HEK293 (cell line): Measurements from ENCODE around the gene DHDH.

Experiments
- FEZF1 ChIP-seq: fragments of 450-650 bp; formaldehyde crosslinking; IDR thresholded peaks from 2 replicates; pipeline ENCODE4 v1.5.1; 2016; ENCODE audit warnings: missing biosample characterization, missing genetic modification characterization
- GLI2 ChIP-seq: fragments of 450-650 bp; formaldehyde crosslinking; IDR thresholded peaks from 2 replicates; pipeline ENCODE4; 2017; ENCODE audit warnings: missing biosample characterization, missing genetic modification characterization, low read depth, borderline replicate concordance
- KLF17 ChIP-seq: fragments of 450-650 bp; formaldehyde crosslinking; IDR thresholded peaks from 2 replicates; pipeline ENCODE4 v1.5.1; 2016; ENCODE audit warnings: missing biosample characterization, missing genetic modification characterization
- SP3 ChIP-seq: fragments of 450-650 bp; formaldehyde crosslinking; IDR thresholded peaks from 2 replicates; pipeline ENCODE4 v1.5.1; 2016; ENCODE audit warnings: missing biosample characterization, missing genetic modification characterization
- ZBTB21 ChIP-seq: fragments of 450-650 bp; formaldehyde crosslinking; IDR thresholded peaks from 2 replicates; pipeline ENCODE4 v1.5.1; 2017; ENCODE audit warnings: missing biosample characterization, missing genetic modification characterization
- ZBTB48 ChIP-seq: fragments of 450-650 bp; formaldehyde crosslinking; IDR thresholded peaks from 2 replicates; pipeline ENCODE4 v1.5.1; 2016; ENCODE audit warnings: missing biosample characterization, missing genetic modification characterization
- ZBTB8A ChIP-seq: fragments of 450-650 bp; formaldehyde crosslinking; IDR thresholded peaks from 2 replicates; pipeline ENCODE4 v1.5.1; 2016; ENCODE audit warnings: missing biosample characterization, missing genetic modification characterization
- ZNF16 ChIP-seq: fragments of 450-650 bp; formaldehyde crosslinking; IDR thresholded peaks from 2 replicates; pipeline ENCODE4 v1.5.1; 2016; ENCODE audit warnings: low read depth, missing biosample characterization, missing genetic modification characterization
- ZNF274 ChIP-seq, 2 experiments: fragments of 200-500 bp in 1 of 2; fragments of 450-650 bp in 1 of 2; sonication (Bioruptor generic) in 1 of 2; formaldehyde crosslinking in 1 of 2; IDR thresholded peaks; 2 replicates each; pipeline versions ENCODE4 v1.5.1 to v1.6.1; 2014 to 2016; ENCODE audit warnings: borderline replicate concordance in 1 of 2, inconsistent platforms in 1 of 2, low read length in 1 of 2, missing biosample characterization in 1 of 2, missing genetic modification characterization in 1 of 2
- ZNF292 ChIP-seq: fragments of 450-650 bp; formaldehyde crosslinking; IDR thresholded peaks from 2 replicates; pipeline ENCODE4 v1.5.1; 2016; ENCODE audit warnings: low read depth, missing biosample characterization, missing genetic modification characterization, borderline replicate concordance
- ZNF416 ChIP-seq: fragments of 450-650 bp; formaldehyde crosslinking; IDR thresholded peaks from 2 replicates; pipeline ENCODE4 v1.5.1; 2016; ENCODE audit warnings: missing biosample characterization, missing genetic modification characterization
- ZNF423 ChIP-seq: fragments of 450-650 bp; formaldehyde crosslinking; IDR thresholded peaks from 2 replicates; pipeline ENCODE4 v1.5.1; 2016; ENCODE audit warnings: missing biosample characterization, missing genetic modification characterization
- ZNF530 ChIP-seq: fragments of 450-650 bp; formaldehyde crosslinking; IDR thresholded peaks from 2 replicates; pipeline ENCODE4 v1.5.1; 2016; ENCODE audit warnings: low read depth, missing biosample characterization, missing genetic modification characterization
- ZNF621 ChIP-seq: fragments of 450-650 bp; formaldehyde crosslinking; IDR thresholded peaks from 2 replicates; pipeline ENCODE4 v1.5.1; 2017; ENCODE audit warnings: missing biosample characterization, missing genetic modification characterization
- ZNF701 ChIP-seq: fragments of 450-650 bp; formaldehyde crosslinking; IDR thresholded peaks from 2 replicates; pipeline ENCODE4 v1.5.1; 2016; ENCODE audit warnings: missing biosample characterization, missing genetic modification characterization
- ZNF76 ChIP-seq: fragments of 450-650 bp; formaldehyde crosslinking; IDR thresholded peaks from 2 replicates; pipeline ENCODE4; 2016; ENCODE audit warnings: low read depth, missing biosample characterization, missing genetic modification characterization, borderline replicate concordance
- ZNF768 ChIP-seq: fragments of 450-650 bp; formaldehyde crosslinking; IDR thresholded peaks from 2 replicates; pipeline ENCODE4 v1.5.1; 2018; ENCODE audit warnings: missing biosample characterization, mild to moderate bottlenecking, missing genetic modification characterization
- ZNF776 ChIP-seq: fragments of 450-650 bp; formaldehyde crosslinking; IDR thresholded peaks from 2 replicates; pipeline ENCODE4 v1.5.0; 2017; ENCODE audit warnings: missing biosample characterization, missing genetic modification characterization, borderline replicate concordance
- ZNF791 ChIP-seq: fragments of 450-650 bp; formaldehyde crosslinking; IDR thresholded peaks from 2 replicates; pipeline ENCODE4 v1.5.1; 2016; ENCODE audit warnings: missing biosample characterization, missing genetic modification characterization
- ZSCAN16 ChIP-seq: fragments of 450-650 bp; formaldehyde crosslinking; IDR thresholded peaks from 2 replicates; pipeline ENCODE4 v1.5.1; 2016; ENCODE audit warnings: missing biosample characterization, missing genetic modification characterization
- ZSCAN23 ChIP-seq: fragments of 450-650 bp; formaldehyde crosslinking; IDR thresholded peaks from 2 replicates; pipeline ENCODE4 v1.5.1; 2016; ENCODE audit warnings: missing biosample characterization, missing genetic modification characterization
- TF ChIP-seq, protein P1 (sequence below): fragments of 450-650 bp; formaldehyde crosslinking; IDR thresholded peaks from 2 replicates; pipeline ENCODE4 v1.5.1; 2016; ENCODE audit warnings: missing biosample characterization, missing genetic modification characterization, borderline replicate concordance
- TF ChIP-seq, protein P2 (sequence below): fragments of 450-650 bp; formaldehyde crosslinking; IDR thresholded peaks from 2 replicates; pipeline ENCODE4 v1.5.1; 2016; ENCODE audit warnings: missing biosample characterization, missing genetic modification characterization
- TF ChIP-seq, protein P3 (sequence below): fragments of 450-650 bp; formaldehyde crosslinking; IDR thresholded peaks from 2 replicates; pipeline ENCODE4 v1.5.1; 2016; ENCODE audit warnings: missing biosample characterization, missing genetic modification characterization, borderline replicate concordance
- TF ChIP-seq, protein P4 (sequence below): fragments of 450-650 bp; formaldehyde crosslinking; IDR thresholded peaks from 2 replicates; pipeline ENCODE4 v1.5.1; 2017; ENCODE audit warnings: missing biosample characterization, mild to moderate bottlenecking, missing genetic modification characterization, moderate library complexity

Gene DHDH

GRCh38 chr19:48965040-48965805, 31.7 kb downstream of the DHDH start, which contains the start of gene FTL (continued):
- TF ChIP-seq, protein P1, sequence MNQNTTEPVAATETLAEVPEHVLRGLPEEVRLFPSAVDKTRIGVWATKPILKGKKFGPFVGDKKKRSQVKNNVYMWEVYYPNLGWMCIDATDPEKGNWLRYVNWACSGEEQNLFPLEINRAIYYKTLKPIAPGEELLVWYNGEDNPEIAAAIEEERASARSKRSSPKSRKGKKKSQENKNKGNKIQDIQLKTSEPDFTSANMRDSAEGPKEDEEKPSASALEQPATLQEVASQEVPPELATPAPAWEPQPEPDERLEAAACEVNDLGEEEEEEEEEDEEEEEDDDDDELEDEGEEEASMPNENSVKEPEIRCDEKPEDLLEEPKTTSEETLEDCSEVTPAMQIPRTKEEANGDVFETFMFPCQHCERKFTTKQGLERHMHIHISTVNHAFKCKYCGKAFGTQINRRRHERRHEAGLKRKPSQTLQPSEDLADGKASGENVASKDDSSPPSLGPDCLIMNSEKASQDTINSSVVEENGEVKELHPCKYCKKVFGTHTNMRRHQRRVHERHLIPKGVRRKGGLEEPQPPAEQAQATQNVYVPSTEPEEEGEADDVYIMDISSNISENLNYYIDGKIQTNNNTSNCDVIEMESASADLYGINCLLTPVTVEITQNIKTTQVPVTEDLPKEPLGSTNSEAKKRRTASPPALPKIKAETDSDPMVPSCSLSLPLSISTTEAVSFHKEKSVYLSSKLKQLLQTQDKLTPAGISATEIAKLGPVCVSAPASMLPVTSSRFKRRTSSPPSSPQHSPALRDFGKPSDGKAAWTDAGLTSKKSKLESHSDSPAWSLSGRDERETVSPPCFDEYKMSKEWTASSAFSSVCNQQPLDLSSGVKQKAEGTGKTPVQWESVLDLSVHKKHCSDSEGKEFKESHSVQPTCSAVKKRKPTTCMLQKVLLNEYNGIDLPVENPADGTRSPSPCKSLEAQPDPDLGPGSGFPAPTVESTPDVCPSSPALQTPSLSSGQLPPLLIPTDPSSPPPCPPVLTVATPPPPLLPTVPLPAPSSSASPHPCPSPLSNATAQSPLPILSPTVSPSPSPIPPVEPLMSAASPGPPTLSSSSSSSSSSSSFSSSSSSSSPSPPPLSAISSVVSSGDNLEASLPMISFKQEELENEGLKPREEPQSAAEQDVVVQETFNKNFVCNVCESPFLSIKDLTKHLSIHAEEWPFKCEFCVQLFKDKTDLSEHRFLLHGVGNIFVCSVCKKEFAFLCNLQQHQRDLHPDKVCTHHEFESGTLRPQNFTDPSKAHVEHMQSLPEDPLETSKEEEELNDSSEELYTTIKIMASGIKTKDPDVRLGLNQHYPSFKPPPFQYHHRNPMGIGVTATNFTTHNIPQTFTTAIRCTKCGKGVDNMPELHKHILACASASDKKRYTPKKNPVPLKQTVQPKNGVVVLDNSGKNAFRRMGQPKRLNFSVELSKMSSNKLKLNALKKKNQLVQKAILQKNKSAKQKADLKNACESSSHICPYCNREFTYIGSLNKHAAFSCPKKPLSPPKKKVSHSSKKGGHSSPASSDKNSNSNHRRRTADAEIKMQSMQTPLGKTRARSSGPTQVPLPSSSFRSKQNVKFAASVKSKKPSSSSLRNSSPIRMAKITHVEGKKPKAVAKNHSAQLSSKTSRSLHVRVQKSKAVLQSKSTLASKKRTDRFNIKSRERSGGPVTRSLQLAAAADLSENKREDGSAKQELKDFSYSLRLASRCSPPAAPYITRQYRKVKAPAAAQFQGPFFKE (tag by site-specific recombination) = no peak
- TF ChIP-seq KLF17 (no peak), ZBTB48 (tag by site-specific recombination) (no peak), ZNF274 (IDR thresholded peaks at IDR 0.05; ENCODE audit: low read length) (no peak), ZNF274 (tag by site-specific recombination; IDR thresholded peaks at IDR 0.05; ENCODE audit: borderline replicate concordance) (no peak), ZNF530 (tag by site-specific recombination) (no peak), ZNF76 (tag by site-specific recombination) (no peak), ZNF701 (tag by site-specific recombination) (no peak), ZNF16 (tag by site-specific recombination) (no peak), ZNF621 (tag by site-specific recombination) (no peak), ZNF292 (tag by site-specific recombination) (no peak), SP3 (peak; percentile 78), ZNF416 (tag by site-specific recombination) (no peak), ZSCAN23 (tag by site-specific recombination) (no peak), ZBTB21 (tag by site-specific recombination) (no peak), GLI2 (tag by site-specific recombination) (no peak), ZNF768 (tag by site-specific recombination) (no peak), ZNF423 (tag by site-specific recombination) (no peak), ZNF776 (no peak), ZBTB8A (tag by site-specific recombination) (no peak), ZSCAN16 (tag by site-specific recombination) (no peak; the same call in 1 of the 2 replicates), FEZF1 (tag by site-specific recombination) (no peak), ZNF791 (no peak)
- TF ChIP-seq, protein P2, sequence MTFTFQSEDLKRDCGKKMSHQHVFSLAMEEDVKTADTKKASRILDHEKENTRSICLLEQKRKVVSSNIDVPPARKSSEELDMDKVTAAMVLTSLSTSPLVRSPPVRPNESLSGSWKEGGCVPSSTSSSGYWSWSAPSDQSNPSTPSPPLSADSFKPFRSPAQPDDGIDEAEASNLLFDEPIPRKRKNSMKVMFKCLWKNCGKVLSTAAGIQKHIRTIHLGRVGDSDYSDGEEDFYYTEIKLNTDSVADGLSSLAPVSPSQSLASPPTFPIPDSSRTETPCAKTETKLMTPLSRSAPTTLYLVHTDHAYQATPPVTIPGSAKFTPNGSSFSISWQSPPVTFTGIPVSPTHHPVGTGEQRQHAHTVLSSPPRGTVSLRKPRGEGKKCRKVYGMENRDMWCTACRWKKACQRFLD (tag by site-specific recombination) = no peak
- TF ChIP-seq, protein P3, sequence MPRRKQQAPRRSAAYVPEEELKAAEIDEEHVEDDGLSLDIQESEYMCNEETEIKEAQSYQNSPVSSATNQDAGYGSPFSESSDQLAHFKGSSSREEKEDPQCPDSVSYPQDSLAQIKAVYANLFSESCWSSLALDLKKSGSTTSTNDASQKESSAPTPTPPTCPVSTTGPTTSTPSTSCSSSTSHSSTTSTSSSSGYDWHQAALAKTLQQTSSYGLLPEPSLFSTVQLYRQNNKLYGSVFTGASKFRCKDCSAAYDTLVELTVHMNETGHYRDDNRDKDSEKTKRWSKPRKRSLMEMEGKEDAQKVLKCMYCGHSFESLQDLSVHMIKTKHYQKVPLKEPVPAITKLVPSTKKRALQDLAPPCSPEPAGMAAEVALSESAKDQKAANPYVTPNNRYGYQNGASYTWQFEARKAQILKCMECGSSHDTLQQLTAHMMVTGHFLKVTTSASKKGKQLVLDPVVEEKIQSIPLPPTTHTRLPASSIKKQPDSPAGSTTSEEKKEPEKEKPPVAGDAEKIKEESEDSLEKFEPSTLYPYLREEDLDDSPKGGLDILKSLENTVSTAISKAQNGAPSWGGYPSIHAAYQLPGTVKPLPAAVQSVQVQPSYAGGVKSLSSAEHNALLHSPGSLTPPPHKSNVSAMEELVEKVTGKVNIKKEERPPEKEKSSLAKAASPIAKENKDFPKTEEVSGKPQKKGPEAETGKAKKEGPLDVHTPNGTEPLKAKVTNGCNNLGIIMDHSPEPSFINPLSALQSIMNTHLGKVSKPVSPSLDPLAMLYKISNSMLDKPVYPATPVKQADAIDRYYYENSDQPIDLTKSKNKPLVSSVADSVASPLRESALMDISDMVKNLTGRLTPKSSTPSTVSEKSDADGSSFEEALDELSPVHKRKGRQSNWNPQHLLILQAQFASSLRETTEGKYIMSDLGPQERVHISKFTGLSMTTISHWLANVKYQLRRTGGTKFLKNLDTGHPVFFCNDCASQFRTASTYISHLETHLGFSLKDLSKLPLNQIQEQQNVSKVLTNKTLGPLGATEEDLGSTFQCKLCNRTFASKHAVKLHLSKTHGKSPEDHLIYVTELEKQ = peak; percentile 22; the same call in 1 of the 2 replicates
- TF ChIP-seq, protein P4, sequence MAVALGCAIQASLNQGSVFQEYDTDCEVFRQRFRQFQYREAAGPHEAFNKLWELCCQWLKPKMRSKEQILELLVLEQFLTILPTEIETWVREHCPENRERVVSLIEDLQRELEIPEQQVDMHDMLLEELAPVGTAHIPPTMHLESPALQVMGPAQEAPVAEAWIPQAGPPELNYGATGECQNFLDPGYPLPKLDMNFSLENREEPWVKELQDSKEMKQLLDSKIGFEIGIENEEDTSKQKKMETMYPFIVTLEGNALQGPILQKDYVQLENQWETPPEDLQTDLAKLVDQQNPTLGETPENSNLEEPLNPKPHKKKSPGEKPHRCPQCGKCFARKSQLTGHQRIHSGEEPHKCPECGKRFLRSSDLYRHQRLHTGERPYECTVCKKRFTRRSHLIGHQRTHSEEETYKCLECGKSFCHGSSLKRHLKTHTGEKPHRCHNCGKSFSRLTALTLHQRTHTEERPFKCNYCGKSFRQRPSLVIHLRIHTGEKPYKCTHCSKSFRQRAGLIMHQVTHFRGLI = no peak; the same call in 1 of the 2 replicates
